Stomach (tissue), 4 donors: ENCODE results near the gene GTF2IRD1.

Source experiments
- CTCF ChIP-seq, 7 experiments: fragments of 450-650 bp in 4 of 7; fragments of 200-600 bp in 3 of 7; sonication (generic) in 3 of 7; IDR thresholded peaks; one replicate each; pipeline ENCODE4 v1.5.1; 2016 to 2019; ENCODE audit warnings: antibody characterized with exemption in 7 of 7, control low read depth in 2 of 7, mild to moderate bottlenecking in 1 of 7
- EP300 ChIP-seq: sonication (generic); formaldehyde crosslinking; IDR thresholded peaks from one replicate; pipeline ENCODE4 v1.6.1; 2017; ENCODE audit warnings: antibody characterized with exemption

- TF ChIP-seq CTCF (IDR thresholded peaks at IDR 0.05) = no peak
- TF ChIP-seq EP300 = no peak
These were observed 25.0 kb downstream of the GTF2IRD1 start for GRCh38 chr7:74478671-74479065.
